ENCODE results near the gene RRP15. TPM values are rescaled to one million over a fixed set of nuclear protein-coding genes. Genes with fewer than 3 reads are reported as not detected.

RRP15 gene
- total and polyA plus RNA-seq, 11 donors, result 4.1 to 25.3 (median 17.6) TPM

DNA sequence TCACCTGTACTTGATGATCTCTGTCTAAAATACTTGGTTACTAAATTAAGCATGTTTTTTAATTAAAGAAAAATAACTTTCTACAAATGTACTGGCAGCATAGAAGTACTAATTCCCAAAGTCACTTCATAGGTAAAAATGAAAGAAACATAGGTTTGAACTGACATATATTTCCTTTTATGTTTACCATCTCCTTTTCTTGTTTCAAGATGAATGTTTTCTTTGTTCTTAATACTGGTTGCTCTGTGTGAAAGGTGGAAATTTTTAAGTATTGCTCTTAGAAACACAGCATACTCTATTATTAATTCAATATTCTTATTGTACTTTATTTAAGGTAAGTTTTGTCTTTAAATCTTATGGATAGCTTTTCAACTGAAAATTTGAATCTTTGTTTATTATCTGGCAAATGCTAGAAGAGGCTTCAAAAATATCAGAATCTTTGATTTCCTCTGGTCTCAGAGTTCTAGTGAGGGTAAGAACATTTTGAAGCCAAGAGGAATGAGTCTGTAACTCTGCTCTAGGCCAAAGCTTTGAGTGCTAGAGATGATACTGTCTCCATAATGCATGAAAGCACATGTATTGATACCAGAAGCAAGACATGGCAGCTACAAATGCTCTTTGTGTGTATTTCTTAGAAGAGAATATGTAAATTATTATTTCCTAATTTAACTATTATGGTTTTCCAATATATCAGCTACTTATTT lies 18.2 kb downstream of the RRP15 start:
- Histone ChIP-seq H3K4me3 (no peak overlapping the region), H3K27me3 (no peaks in the 10 kb centered on the region), H3K4me1 (peaks cover 0 to 29% (median 2%) of the 10 kb centered on the region in 12 donors), H3K9me3 (no peaks in the 10 kb centered on the region), H3K36me3 (peaks cover 0 to 51% (median 19%) of the 10 kb centered on the region in 9 donors), H3K27ac (peak overlapping the region in 1 of 12 donors; percentile 5)
- no peak for ATAC-seq
- intact Hi-C loops (cut with DNase I), result no loop called here
- TF ChIP-seq CTCF (IDR thresholded peaks at IDR 0.05), result no peak
- no peak for TF ChIP-seq POLR2A (IDR thresholded peaks at IDR 0.05)
- DNase-seq, result no peak

DNA sequence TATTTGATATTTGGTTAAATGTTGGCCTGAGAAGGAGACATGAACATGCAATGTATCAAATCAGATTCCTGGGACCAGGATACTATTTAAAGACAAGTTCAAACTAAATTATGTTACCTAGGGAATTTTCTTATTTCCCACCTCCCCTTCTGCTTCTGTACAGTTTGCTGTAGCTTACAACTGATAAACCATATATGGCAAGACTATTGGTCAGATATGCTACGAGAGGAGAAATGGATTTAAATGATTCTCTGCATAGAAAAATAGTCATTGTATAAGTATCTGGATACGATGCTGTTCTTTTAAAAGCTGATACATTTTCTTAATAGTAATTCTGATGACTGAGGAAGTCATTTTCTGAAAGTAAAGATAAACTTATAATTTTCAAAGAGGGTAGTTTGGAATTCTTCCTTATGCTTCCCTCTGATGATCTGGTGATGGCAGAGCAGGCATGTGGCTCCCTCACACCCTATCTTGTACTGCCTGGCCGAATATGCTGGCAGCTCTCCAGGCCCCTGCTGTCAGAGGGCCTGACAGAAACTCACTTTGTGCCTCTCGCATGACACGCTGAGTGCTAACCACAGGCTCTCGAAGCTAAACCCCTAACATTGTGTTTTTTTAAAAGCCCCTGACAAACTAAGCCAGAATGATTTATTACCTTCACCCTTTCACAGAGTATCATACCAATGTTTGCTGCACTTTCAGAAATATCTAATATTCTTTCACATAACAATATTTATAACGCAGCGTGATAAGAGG lies 19.4 kb downstream of the RRP15 start:
- peak; percentile 71 to 89 (median 78) for DNase-seq
- ATAC-seq, result peak; percentile 95 to 97 (median 97)
- Histone ChIP-seq H3K9me3 (no peaks in the 10 kb centered on the region), H3K36me3 (peaks cover 0 to 57% (median 26%) of the 10 kb centered on the region in 9 donors), H3K27me3 (no peaks in the 10 kb centered on the region), H3K4me1 (peaks cover 0 to 29% (median 2%) of the 10 kb centered on the region in 12 donors), H3K4me3 (no peak overlapping the region), H3K27ac (peak overlapping the region in 11 of 12 donors; percentile 3 to 70 (median 57))
- no peak for TF ChIP-seq POLR2A (IDR thresholded peaks at IDR 0.05)
- TF ChIP-seq CTCF (IDR thresholded peaks at IDR 0.05), result no peak
- intact Hi-C loops (cut with DNase I), result no loop called here
- WGBS, 4 donors, result 37 to 54% (median 49%) methylated on average over 8 of the region's 8 CpGs

- 48 to 72% (median 59%) methylated on average over 6 of the region's 6 CpGs for WGBS, 4 donors
- Histone ChIP-seq H3K4me3 (no peak overlapping the region), H3K4me1 (peaks cover 0 to 29% (median 2%) of the 10 kb centered on the region in 12 donors), H3K27me3 (no peaks in the 10 kb centered on the region), H3K9me3 (no peaks in the 10 kb centered on the region), H3K36me3 (peaks cover 0 to 57% (median 27%) of the 10 kb centered on the region in 9 donors), H3K27ac (peak overlapping the region in 8 of 12 donors; percentile 6 to 70 (median 60))
- no peak for TF ChIP-seq POLR2A (IDR thresholded peaks at IDR 0.05)
- no peak for TF ChIP-seq CTCF (IDR thresholded peaks at IDR 0.05)
- ATAC-seq, result peak; percentile 46 to 68 (median 58)
- DNase-seq, result no peak
- intact Hi-C loops (cut with DNase I), result no loop called here
Observed at GRCh38 chr1:218305472-218306064, 20.5 kb downstream of the RRP15 start.

GRCh38 chr1:218312509-218312908 lies 27.4 kb downstream of the RRP15 start:
- Histone ChIP-seq H3K27ac (no peak overlapping the region), H3K27me3 (no peaks in the 10 kb centered on the region), H3K36me3 (peaks cover 0 to 32% (median 10%) of the 10 kb centered on the region in 9 donors), H3K4me1 (no peaks in the 10 kb centered on the region), H3K9me3 (no peaks in the 10 kb centered on the region), H3K4me3 (no peak overlapping the region)
- 93 to 96% (median 94%) methylated on average over 2 of the region's 2 CpGs for WGBS, 4 donors
- intact Hi-C loops (cut with DNase I), result no loop called here
- ATAC-seq, result no peak
- TF ChIP-seq CTCF (IDR thresholded peaks at IDR 0.05) (no peak), POLR2A (IDR thresholded peaks at IDR 0.05) (no peak)
- no peak for DNase-seq
